Measurements from ENCODE around the gene GMPPB. TPM values are rescaled to one million over a fixed set of nuclear protein-coding genes. Genes with fewer than 3 reads are reported as not detected.

The GMPPB gene
- total and polyA plus RNA-seq, 9 of the 15 experiments (the other 6 are each of a cell fraction or from before 2014, with no cell fraction given), result 0.53 to 17.4 (median 8.1) TPM

GRCh38 chr3:49734752-49735151 is 11.0 kb upstream of the GMPPB start:
- no peak overlapping the region for H3K4me2 ChIP-seq (ENCODE audit: insufficient read depth, low read length)
- ChIA-PET CTCF (ENCODE audit: low intra/inter-chr PET ratio) (no interaction called here), POLR2A (interaction anchor here (0.5 to 1.4 kb wide), 4 partner anchors 10 to 211 kb away, joined by 3 to 6 read pairs (median 4); partner anchors contain the start of gene GMPPB)
- H3K79me2 ChIP-seq (ENCODE audit: control insufficient read depth, insufficient read depth, low read length), result no peaks in the 10 kb centered on the region; the same call in 1 of the 3 replicates
- no peaks in the 10 kb centered on the region for H3K9me1 ChIP-seq (ENCODE audit: control insufficient read depth, insufficient read depth, low read length)
- no peaks in the 10 kb centered on the region for H4K20me1 ChIP-seq (replicated peaks; ENCODE audit: control insufficient read depth, insufficient read depth, low read length)
- in situ Hi-C loops (cut with MboI) (no loop called here), intact Hi-C loops (cut with micrococcal nuclease) (no loop called here)
- no peak overlapping the region for H2AFZ ChIP-seq (ENCODE audit: low read depth, low read length)
- H3K9me3 ChIP-seq (replicated peaks; ENCODE audit: control insufficient read depth, insufficient read depth, low read depth, low read length), result no peaks in the 10 kb centered on the region
- no peak for FAIRE-seq
- no peak for ATAC-seq
- no TSS peak for BruUV-seq (replicated peaks)
- no peaks in the 10 kb centered on the region for H3K27me3 ChIP-seq (ENCODE audit: control insufficient read depth in 2 of 2, insufficient read depth in 2 of 2, low read length in 2 of 2)
- H3K4me3 ChIP-seq, result no peak overlapping the region
- WGBS (ENCODE audit: insufficient coverage, low coverage, missing lambda C conversion rate), result 90% methylated on average over 6 of the region's 6 CpGs
- TF ChIP-seq CBX8 (IDR thresholded peaks at IDR 0.05; ENCODE audit: borderline replicate concordance, extremely low read depth, low read depth, low read length, poor library complexity, severe bottlenecking), result no peak
- no peak overlapping the region for H3K27ac ChIP-seq (ENCODE audit: extremely low read depth, low read depth, low read length)
- H3K4me1 ChIP-seq (replicated peaks in 1 of 2; ENCODE audit: control insufficient read depth in 2 of 2, insufficient read depth in 2 of 2, low read length in 2 of 2), result no peaks in the 10 kb centered on the region; a peak in 1 of 5 replicates
- no peak overlapping the region for H3K9ac ChIP-seq (ENCODE audit: insufficient read depth in 1 of 2, low read depth in 2 of 2, low read length in 2 of 2)
- H3K36me3 ChIP-seq (ENCODE audit: control insufficient read depth, insufficient read depth, low read length), result peaks cover 69% of the 10 kb centered on the region
- no peak for DNase-seq (ENCODE audit: extremely low read depth in 1 of 4, low spot score in 3 of 4)

GRCh38 chr3:49733551-49733950 is 9.8 kb upstream of the GMPPB start:
- H3K9me3 ChIP-seq (replicated peaks; ENCODE audit: control insufficient read depth, insufficient read depth, low read depth, low read length), result no peaks in the 10 kb centered on the region
- no peaks in the 10 kb centered on the region for H4K20me1 ChIP-seq (replicated peaks; ENCODE audit: control insufficient read depth, insufficient read depth, low read length)
- in situ Hi-C loops (cut with MboI) (no loop called here), intact Hi-C loops (cut with micrococcal nuclease) (no loop called here)
- ChIA-PET POLR2A (no interaction called here), CTCF (ENCODE audit: low intra/inter-chr PET ratio) (no interaction called here)
- no peak for FAIRE-seq
- BruUV-seq (replicated peaks), result no TSS peak
- H3K79me2 ChIP-seq (ENCODE audit: control insufficient read depth, insufficient read depth, low read length), result no peaks in the 10 kb centered on the region; the same call in 1 of the 3 replicates
- H3K4me1 ChIP-seq (replicated peaks in 1 of 2; ENCODE audit: control insufficient read depth in 2 of 2, insufficient read depth in 2 of 2, low read length in 2 of 2), result no peaks in the 10 kb centered on the region; a peak in 1 of 5 replicates
- ATAC-seq, result no peak
- no peak for TF ChIP-seq NCOA1 (IDR thresholded peaks at IDR 0.05; ENCODE audit: low read depth)
- H3K9me1 ChIP-seq (ENCODE audit: control insufficient read depth, insufficient read depth, low read length), result no peaks in the 10 kb centered on the region
- H3K4me3 ChIP-seq, result no peak overlapping the region
- H3K9ac ChIP-seq (ENCODE audit: insufficient read depth in 1 of 2, low read depth in 2 of 2, low read length in 2 of 2), result no peak overlapping the region
- no peaks in the 10 kb centered on the region for H3K27me3 ChIP-seq (ENCODE audit: control insufficient read depth in 2 of 2, insufficient read depth in 2 of 2, low read length in 2 of 2)
- DNase-seq (ENCODE audit: extremely low read depth in 1 of 4, low spot score in 3 of 4), result no peak
- H2AFZ ChIP-seq (ENCODE audit: low read depth, low read length), result no peak overlapping the region
- no peak overlapping the region for H3K4me2 ChIP-seq (ENCODE audit: insufficient read depth, low read length)
- no peak overlapping the region for H3K27ac ChIP-seq (ENCODE audit: extremely low read depth, low read depth, low read length)
- H3K36me3 ChIP-seq (ENCODE audit: control insufficient read depth, insufficient read depth, low read length), result peaks cover 68% of the 10 kb centered on the region
- 100% methylated on average over 1 of the region's 1 CpG for WGBS (ENCODE audit: insufficient coverage, low coverage, missing lambda C conversion rate)

Data from K562 (cell line).